Mesothelial cell of epicardium (in vitro differentiated cells): ENCODE results near the gene PER1. TPM values are rescaled to one million over a fixed set of nuclear protein-coding genes. Genes with fewer than 3 reads are reported as not detected.
A peak's percentile ranks its signal among the peaks of the same experiment; 100 is the strongest.

Experiments
- DNase-seq, 2 experiments: peaks; one replicate each; pipeline ENCODE4 v3.0.0; 2021; ENCODE audit warnings: low spot score in 2 of 2; ENCODE audit not compliant: unreplicated experiment in 2 of 2
- H3K27ac Mint-ChIP-seq: 2 replicates; pipeline ENCODE4 v1.8.0; 2021; ENCODE audit warnings: mixed read lengths
- H3K27me3 Mint-ChIP-seq: 2 replicates; pipeline ENCODE4 v1.8.0; 2021; ENCODE audit warnings: low read depth, mixed read lengths
- H3K36me3 Mint-ChIP-seq: 2 replicates; pipeline ENCODE4 v1.8.0; 2021; ENCODE audit warnings: mixed read lengths
- H3K4me1 Mint-ChIP-seq: 2 replicates; pipeline ENCODE4 v1.8.0; 2021; ENCODE audit warnings: mixed read lengths
- H3K4me3 Mint-ChIP-seq: 2 replicates; pipeline ENCODE4 v1.8.0; 2021; ENCODE audit warnings: mild to moderate bottlenecking, moderate library complexity, mixed read lengths
- H3K9me3 Mint-ChIP-seq: 2 replicates; pipeline ENCODE4 v1.8.0; 2021; ENCODE audit warnings: mixed read lengths
- total RNA-seq: library from RNA; stranded (reverse); gene quantifications from 3 replicates; pipeline ENCODE4 v1.2.1, GENCODE V29; 2021
- TF ChIP-seq, protein P1 (sequence below): fragments of 200-600 bp; sonication (generic); IDR thresholded peaks from one replicate; pipeline ENCODE4 v1.5.0; 2021; ENCODE audit warnings: antibody characterized with exemption; ENCODE audit not compliant: unreplicated experiment

The PER1 gene
- total RNA-seq, 1 donor from 2014 or later = 70.2 TPM

DNA sequence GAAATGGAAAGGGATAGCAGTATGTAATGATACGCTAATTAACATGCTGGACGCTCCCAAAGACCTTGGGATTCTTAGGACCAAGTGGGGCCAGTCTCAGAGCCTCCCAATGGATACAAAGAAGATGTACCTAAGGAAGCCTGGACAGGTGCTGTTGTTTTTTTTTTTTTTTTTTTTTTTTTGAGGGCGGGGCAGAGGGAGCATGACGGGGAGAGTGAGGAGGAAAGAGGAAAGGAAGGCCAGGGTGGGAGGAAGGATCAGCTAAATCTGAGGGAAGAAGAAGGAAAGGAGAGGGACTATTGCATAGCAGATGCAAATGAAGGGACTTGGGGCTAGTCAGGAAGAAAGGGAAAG is 8.0 kb upstream of the PER1 start:
- TF ChIP-seq, protein P1, sequence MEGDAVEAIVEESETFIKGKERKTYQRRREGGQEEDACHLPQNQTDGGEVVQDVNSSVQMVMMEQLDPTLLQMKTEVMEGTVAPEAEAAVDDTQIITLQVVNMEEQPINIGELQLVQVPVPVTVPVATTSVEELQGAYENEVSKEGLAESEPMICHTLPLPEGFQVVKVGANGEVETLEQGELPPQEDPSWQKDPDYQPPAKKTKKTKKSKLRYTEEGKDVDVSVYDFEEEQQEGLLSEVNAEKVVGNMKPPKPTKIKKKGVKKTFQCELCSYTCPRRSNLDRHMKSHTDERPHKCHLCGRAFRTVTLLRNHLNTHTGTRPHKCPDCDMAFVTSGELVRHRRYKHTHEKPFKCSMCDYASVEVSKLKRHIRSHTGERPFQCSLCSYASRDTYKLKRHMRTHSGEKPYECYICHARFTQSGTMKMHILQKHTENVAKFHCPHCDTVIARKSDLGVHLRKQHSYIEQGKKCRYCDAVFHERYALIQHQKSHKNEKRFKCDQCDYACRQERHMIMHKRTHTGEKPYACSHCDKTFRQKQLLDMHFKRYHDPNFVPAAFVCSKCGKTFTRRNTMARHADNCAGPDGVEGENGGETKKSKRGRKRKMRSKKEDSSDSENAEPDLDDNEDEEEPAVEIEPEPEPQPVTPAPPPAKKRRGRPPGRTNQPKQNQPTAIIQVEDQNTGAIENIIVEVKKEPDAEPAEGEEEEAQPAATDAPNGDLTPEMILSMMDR = no peak
- H3K4me1 Mint-ChIP-seq = peaks cover 37% of the 10 kb centered on the region
- peak overlapping the region; percentile 77 for H3K27ac Mint-ChIP-seq
- H3K36me3 Mint-ChIP-seq = no peaks in the 10 kb centered on the region
- H3K9me3 Mint-ChIP-seq = no peaks in the 10 kb centered on the region
- no peak for DNase-seq
- peak overlapping the region; percentile 73 for H3K4me3 Mint-ChIP-seq
- H3K27me3 Mint-ChIP-seq = no peaks in the 10 kb centered on the region

DNA sequence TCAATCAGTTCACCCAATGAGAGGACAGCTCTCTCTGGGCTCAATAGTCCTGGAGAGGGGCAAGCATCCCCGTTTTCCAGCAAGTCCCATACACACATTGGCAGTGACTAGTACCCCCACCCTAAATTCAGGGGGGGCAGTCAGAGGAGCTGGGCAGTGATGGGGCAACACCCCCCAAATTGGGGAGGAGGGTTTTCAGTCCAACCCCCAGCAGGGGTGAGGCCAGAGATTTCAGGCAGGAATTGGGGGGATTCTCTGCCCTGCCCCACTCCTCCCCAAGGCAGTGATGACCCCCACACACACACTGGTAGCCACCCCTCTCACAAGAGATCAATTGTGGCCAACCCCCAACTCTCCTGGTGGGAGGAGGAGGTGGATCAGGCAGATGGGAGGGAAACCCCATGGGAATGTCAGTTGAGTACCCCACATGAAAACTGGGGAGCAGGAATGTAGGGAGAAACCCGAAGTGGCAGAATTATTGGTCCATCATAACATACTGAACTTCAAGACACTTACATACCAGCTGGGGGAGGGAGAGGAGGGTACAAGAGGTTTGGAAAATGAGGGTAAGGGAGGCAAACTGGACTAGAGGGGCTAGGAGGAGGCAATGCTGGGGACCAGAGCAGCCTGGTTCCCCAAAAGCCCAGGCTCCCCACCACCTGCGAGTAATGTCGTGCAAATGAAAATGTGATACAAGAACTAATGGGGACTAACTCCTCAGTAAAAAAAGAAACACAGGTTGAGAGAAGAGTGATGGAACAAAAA is 7.4 kb upstream of the PER1 start:
- Mint-ChIP-seq H3K27ac (peak overlapping the region; percentile 77), H3K4me1 (peaks cover 35% of the 10 kb centered on the region), H3K4me3 (peak overlapping the region; percentile 39), H3K9me3 (no peaks in the 10 kb centered on the region), H3K36me3 (no peaks in the 10 kb centered on the region), H3K27me3 (no peaks in the 10 kb centered on the region)
- no peak for DNase-seq
- TF ChIP-seq, protein P1 = no peak

DNA sequence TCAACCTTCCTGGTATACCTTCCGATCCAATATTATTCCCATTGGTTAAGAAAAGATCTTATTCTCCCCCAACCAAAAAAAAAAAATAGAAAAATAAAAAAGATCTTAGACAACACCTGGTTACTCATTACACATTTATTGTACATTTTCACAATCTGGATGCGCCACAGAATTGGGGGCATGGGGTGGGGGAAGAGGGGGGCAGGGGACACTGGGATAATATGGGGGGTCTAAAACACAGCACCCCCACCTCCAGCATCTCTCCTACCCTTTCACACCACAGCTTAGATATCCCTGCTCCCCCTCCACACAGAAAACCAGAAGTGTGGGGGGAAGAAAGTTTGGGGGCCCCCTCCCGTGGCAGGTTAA is 6.8 kb upstream of the PER1 start:
- Mint-ChIP-seq H3K9me3 (no peaks in the 10 kb centered on the region), H3K27ac (peak overlapping the region; percentile 75), H3K4me3 (no peak overlapping the region), H3K4me1 (peaks cover 29% of the 10 kb centered on the region), H3K27me3 (no peaks in the 10 kb centered on the region), H3K36me3 (no peaks in the 10 kb centered on the region)
- no peak for DNase-seq
- TF ChIP-seq, protein P1 = peak; percentile 24

DNA sequence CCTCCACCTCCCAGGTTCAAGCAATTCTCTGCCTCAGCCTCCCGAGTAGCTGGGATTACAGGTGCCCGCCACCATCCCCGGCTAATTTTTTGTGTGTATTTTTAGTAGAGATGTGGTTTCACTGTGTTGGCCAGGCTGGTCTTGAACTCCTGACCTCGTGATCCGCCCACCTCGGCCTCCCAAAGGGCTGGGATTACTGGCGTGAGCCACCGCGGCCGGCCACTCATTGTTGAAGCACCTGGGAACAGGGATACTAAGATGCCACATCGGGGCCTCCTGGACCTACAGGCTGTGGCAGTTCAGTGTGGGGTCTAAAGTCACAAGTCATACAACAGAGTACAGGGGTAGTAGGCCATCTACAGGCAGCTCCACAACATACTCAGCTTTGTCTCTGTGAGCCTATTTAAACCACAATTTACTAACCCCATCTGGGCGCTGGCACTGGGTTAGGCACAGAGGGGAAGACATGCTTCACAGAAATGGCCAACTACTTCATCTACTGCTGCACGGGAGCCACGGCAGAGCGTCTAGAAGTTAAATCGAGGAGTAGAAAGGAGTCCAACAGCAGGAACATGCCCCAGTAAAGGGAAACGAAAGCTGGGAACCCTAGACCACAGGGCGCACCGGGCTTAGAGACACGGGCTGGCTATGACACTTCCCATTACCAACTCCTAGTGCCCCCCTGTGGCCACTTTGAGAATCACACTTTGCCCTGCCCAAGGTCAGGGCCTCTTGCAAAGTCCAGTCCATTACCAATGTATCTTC is 6.2 kb upstream of the PER1 start:
- no peak overlapping the region for H3K4me3 Mint-ChIP-seq
- peaks cover 26% of the 10 kb centered on the region for H3K4me1 Mint-ChIP-seq
- H3K36me3 Mint-ChIP-seq = no peaks in the 10 kb centered on the region
- H3K27me3 Mint-ChIP-seq = no peaks in the 10 kb centered on the region
- peak overlapping the region; percentile 75 for H3K27ac Mint-ChIP-seq
- peak in 1 of 2 experiments; percentile 91 for DNase-seq
- TF ChIP-seq, protein P1 = peak; percentile 95
- H3K9me3 Mint-ChIP-seq = no peaks in the 10 kb centered on the region

DNA sequence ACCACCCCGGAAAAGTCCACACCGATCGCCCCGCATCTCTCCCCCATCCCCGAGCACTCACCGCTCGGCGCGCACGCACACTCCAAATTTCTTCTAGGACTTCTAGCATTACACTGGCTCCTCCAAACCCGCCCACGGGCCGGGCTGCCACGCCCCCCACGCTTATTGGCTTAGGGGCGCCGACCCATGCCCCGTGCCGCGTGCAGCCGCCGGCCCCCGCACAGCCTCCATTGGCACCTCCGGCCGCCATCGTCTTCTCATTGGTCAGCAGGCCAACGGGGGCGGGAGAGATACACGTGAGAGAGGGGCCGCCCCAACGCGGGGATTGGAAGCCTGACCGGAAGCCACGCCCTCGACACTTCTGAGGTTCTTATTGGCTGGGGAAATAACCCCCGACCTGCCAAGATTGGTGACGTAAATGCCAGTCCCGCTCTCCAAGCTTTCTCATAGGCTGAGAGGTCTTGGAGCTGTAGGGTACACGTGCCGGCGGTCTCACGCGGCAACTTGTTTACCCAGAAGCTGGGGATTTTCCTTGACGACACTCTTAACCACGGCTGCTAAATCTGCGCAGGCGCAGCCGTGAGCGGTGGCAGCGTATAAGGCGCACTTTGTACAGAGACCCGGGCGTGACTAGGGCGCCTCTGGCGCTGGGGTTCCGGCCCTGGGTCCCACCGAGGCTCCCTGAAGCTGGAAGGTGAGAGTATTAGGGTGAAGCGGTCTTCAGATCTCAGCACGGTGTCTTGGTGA is 4.2 kb upstream of the PER1 start:
- TF ChIP-seq, protein P1 = no peak
- Mint-ChIP-seq H3K4me1 (peaks cover 35% of the 10 kb centered on the region), H3K4me3 (no peak overlapping the region), H3K27me3 (no peaks in the 10 kb centered on the region), H3K36me3 (no peaks in the 10 kb centered on the region), H3K9me3 (no peaks in the 10 kb centered on the region), H3K27ac (no peak overlapping the region)
- DNase-seq = peak; percentile 98 to 99
